Skin of body (tissue), 2 donors: ENCODE results near the gene USP21. TPM values are rescaled to one million over a fixed set of nuclear protein-coding genes. Genes with fewer than 3 reads are reported as not detected.
"Not testable (repeated sequence)": the region's sequence is repeated elsewhere in the genome, so short reads cannot be mapped to it uniquely, and the experiment has no call there.

Source experiments
- DNase-seq: peaks from one replicate; lab custom pipeline; 2025; lab: John Stamatoyannopoulos, UW
- total RNA-seq: library from RNA; depleted of rRNA; stranded (reverse); fragments of >200 nt; gene quantifications from one replicate; pipeline ENCODE4 v1.2.3, GENCODE V29; 2014

Gene USP21, protein sequence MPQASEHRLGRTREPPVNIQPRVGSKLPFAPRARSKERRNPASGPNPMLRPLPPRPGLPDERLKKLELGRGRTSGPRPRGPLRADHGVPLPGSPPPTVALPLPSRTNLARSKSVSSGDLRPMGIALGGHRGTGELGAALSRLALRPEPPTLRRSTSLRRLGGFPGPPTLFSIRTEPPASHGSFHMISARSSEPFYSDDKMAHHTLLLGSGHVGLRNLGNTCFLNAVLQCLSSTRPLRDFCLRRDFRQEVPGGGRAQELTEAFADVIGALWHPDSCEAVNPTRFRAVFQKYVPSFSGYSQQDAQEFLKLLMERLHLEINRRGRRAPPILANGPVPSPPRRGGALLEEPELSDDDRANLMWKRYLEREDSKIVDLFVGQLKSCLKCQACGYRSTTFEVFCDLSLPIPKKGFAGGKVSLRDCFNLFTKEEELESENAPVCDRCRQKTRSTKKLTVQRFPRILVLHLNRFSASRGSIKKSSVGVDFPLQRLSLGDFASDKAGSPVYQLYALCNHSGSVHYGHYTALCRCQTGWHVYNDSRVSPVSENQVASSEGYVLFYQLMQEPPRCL
- total RNA-seq: 8.4 TPM

GRCh38 chr1:161159087-161159912 lies at the start of gene USP21:
USP21 (plus strand) TSS chr1:161159500; CDS start chr1:161160641, 1,141 bp downstream.
- DNase-seq: peak; percentile 87

GRCh38 chr1:161111117-161111516 lies 48.2 kb upstream of the USP21 start:
- DNase-seq: no peak

DNA sequence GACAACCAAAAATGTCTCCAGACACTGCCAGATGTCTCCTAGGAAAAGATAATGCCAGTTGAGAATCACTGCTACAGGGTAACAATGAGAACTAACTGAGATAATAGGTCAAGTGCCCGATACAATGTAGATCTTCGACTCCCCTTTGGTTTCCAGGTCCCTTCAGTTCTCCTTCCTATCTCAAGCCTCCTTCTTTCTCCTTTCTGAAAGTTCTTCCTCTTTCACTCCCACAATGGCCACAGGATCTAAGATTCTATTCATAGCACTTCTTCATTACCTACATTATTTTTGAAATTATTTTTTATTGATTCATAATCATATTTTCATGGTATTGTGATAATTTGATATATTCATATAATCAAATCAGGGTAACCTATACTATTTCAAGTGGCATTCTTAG lies 47.8 kb upstream of the USP21 start:
- no peak for DNase-seq

GRCh38 chr1:161113915-161114314 lies 45.4 kb upstream of the USP21 start:
- no peak for DNase-seq

DNA sequence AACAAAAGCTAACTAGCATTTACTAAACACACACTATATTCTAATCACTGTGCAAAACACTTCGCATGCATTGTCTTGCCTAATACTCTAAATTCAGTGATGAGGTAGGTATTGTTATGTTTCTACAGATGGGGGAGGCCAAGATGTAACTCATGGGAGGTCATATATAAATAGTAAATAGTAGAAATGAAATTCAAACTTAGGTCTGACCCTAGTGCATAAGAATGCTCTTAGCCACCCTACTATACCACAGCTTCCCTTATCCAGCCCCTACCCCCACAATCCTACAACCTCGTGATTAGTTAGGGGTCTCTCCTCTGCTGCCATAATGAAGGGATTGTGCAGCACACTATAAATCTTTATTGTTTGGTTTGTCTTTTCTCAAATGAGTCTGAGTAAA lies 44.7 kb upstream of the USP21 start:
- no peak for DNase-seq

GRCh38 chr1:161115132-161115711 lies 44.1 kb upstream of the USP21 start:
- no peak for DNase-seq

GRCh38 chr1:161115961-161116360 lies 43.3 kb upstream of the USP21 start:
- not testable (repeated sequence) for DNase-seq

GRCh38 chr1:161117759-161118581 lies 41.3 kb upstream of the USP21 start, which contains the start of the genes NIT1 and PFDN2:
NIT1 (plus strand) TSS chr1:161118105; CDS start chr1:161118177, 72 bp downstream.
PFDN2 (minus strand) TSS chr1:161118037; CDS start chr1:161118026, 11 bp downstream.
- peak; percentile 85 for DNase-seq

GRCh38 chr1:161119092-161119903 lies 40.0 kb upstream of the USP21 start:
- peak; percentile 42 for DNase-seq

DNA sequence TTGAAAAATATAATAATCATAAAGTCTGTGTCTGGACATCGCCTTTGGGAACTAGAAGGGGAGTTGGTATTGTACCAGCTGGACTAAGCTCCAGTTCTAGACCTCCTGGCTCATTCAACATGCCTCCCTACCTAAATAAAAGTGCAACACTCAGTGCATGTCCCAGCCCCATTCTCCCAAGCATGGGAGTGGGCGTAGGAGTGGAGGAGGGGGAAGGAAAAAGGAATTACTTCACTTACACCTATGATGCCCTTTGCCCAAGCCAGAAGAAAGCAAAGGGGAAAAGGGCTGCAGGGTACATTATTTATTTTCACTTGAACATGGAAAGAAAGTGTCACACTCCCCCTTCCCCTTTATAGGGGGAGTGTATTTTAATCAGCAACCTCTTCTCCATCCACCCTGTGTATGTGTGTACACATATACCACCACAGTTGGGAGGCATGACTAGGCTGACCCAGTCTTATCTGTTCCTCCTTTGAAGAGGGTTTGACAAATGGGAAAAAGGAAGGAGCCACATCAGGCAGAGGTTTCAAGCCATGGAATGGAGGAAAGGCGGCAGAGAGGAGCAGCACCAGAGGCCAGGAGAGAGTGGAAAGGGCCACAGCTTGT lies 38.2 kb upstream of the USP21 start:
- DNase-seq: no peak

GRCh38 chr1:161121834-161122233 lies 37.5 kb upstream of the USP21 start:
- DNase-seq: no peak

GRCh38 chr1:161122967-161123366 lies 36.3 kb upstream of the USP21 start:
- no peak for DNase-seq

DNA sequence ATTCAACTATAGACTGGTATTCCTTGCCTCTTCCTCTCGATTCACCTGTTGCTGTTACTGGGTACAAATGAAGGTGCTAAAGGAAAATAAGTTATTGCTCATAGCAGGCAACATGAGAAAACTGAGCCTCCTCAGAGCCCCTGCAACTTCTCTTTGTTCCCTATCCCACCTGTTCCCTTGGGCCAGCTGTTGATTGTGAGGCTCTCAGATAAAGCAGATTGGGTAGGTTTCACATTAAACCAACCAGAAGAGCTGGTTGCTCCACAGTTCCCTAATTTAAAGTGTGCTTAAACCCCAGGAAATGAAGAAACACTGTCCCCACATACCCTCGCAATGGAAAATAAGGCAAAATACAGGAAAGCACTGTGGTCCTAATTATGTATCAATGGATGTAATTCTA lies 31.7 kb upstream of the USP21 start:
- no peak for DNase-seq

DNA sequence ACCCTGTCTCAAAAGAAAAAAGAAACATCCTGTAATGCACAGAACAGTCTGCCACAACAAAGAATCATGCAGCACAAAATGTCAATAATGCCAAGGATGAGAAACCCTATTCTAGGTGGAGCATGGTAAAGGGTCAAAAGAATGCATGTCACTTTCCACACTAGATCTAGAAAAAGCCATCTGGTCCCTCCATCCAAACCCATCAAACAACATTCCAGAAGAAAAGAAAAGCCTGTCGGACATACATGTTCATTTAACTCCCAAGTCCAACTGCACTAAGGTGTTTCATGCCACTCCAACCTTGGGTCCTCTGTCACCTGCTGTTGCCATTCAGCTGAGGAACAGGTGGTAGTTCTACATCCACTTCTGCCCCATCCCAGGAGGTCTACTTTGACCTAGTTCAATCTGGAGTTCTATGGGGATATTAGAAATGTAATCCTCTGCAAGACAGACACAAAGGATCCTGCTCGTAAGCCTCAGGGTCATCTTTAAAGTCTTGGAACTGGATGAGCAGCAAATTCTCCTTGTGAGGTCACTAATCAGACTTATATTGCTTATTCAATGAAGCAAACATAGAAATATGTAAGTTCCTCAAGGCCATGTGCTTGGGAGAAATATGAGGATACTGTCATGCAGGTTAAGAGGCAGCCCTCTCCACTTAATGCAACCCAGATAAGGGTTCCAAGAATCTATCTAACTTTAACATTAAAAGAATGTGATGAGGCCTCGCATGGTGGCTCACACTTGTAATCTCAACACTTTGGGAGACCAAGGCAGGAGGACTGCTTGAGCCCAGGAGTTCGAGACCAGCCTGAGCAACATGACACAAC lies 30.5 kb upstream of the USP21 start:
- DNase-seq: no peak

DNA sequence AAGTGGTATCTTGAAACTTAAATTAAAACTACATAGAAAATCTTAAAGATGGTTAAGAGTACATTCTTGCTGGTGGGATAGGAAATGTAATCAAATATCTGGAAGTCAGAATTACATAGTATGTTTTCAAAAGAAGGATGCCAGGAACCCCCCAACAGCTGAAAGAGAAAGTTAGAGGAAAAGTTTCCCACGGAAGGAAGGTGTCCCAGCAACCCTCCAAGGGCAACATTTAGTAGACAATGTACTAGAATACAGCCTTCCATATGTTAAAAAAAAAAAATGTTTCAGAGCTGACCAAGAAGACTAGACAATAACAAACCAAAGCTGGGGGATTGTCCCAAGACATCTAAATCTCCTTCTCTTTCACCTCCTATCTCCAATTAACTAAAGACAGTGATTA lies 29.0 kb upstream of the USP21 start:
- no peak for DNase-seq

DNA sequence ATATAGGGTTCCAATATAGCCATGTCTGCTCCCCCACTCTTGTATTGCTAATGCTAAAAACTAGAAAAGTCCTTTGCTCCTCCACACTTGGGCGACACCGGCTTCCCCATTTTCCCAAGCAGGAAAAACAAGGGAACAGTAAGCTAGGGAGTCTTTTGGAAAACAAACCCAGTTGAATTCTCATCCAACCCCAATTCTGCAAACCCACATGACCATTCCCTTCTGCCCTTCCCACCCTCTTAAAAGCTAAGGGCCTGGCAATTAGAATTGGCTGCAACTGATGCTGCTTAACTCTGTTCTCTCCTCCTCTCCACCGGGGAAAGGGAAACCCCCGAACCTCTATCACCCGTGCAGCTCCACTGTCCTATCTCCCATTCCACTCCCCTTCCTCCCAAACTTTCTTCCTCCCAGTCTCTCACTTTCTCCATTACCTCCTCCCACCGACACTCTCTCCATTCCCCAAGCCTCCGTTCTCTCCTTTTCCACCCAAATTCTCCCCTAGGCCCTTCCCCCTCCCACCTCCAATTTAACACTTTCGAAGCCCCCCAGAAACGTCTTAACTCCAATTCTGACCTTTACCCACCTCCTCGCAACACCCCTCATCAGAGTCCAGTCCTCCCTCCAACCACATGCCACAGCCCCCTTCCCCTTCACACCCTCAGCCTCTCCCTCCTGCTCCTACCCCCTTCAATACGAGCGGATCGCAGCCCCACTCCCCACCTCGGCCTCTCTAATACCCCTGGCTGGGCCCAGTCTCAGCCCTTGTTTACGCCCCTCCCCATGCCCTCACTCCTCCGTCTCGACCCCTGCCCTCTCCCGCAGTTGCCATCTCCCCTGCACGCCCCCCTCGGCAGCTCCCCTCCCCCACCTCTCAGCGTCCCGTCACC lies 27.5 kb upstream of the USP21 start:
- no peak for DNase-seq

DNA sequence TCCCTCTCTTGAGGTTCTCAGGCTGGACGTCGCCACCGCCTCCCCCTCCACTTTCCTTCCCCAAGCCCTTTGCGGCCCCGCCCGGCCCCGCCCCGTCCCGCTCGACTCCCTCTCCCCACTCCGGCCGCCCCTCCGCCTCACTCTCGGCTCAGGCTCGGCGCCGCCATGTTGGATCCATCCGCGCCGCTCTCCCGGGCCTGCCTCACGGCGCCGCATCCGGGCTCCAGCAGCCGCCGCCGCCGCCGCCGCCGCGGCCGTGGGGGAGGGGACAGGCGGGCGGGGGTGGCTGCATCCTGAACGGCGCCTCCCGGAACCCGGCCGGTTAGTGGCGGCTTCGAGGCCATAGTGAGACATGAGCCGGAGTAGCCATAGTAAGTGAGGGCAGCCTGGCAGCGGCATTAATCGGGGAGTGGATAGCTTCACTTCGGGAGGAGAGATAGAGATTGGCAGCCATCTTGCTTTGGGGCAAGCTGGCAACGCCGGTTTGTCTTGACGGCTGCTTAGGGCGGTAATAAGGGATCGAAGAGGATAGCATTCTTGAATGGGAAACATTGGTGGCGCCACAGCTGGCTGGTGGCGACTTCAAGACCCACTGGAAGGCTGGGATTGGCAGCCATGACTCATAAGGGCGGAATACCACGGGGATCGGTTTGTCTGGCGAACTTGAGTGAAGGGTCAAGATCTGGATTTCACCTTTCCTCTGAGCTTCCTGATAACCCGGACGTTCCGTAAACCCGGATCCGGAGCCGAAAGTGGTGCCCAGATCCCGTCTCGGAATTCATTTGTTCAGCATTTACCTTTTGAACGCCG lies 26.7 kb upstream of the USP21 start, which contains the start of gene DEDD:
DEDD (minus strand) TSS at position 258 of the 810 bp plus-strand sequence. CDS start 8,205 bp downstream, outside the sequence.
- peak; percentile 97 for DNase-seq
